ENCODE measurements around the gene HECTD3. TPM values are rescaled to one million over a fixed set of nuclear protein-coding genes. Genes with fewer than 3 reads are reported as not detected.

HECTD3 gene
- total and polyA plus RNA-seq, 9 of the 15 experiments (the other 6 are each of a cell fraction or from before 2014, with no cell fraction given), result 6.3 to 50.8 (median 18.9) TPM

GRCh38 chr1:45003741-45004140 lies 7.4 kb downstream of the HECTD3 start (continued):
- TF ChIP-seq RBM15 (IDR thresholded peaks at IDR 0.05; ENCODE audit: insufficient read depth, low read length), result no peak
- no peak for TF ChIP-seq SAFB2 (IDR thresholded peaks at IDR 0.05; ENCODE audit: borderline replicate concordance, low read depth, low read length, severe bottlenecking)
- no peak for TF ChIP-seq YBX1 (IDR thresholded peaks at IDR 0.05)
- no peak for TF ChIP-seq NBN (IDR thresholded peaks at IDR 0.05; ENCODE audit: low read depth)

- Histone ChIP-seq H2AFZ (ENCODE audit: low read depth, low read length) (no peak overlapping the region), H4K20me1 (replicated peaks; ENCODE audit: control insufficient read depth, insufficient read depth, low read length) (no peaks in the 10 kb centered on the region; the same call in 1 of the 2 replicates), H3K4me3 (no peak overlapping the region), H3K4me2 (ENCODE audit: insufficient read depth, low read length) (no peak overlapping the region), H3K9me1 (ENCODE audit: control insufficient read depth, insufficient read depth, low read length) (no peaks in the 10 kb centered on the region), H3K4me1 (replicated peaks in 1 of 2; ENCODE audit: control insufficient read depth in 2 of 2, insufficient read depth in 2 of 2, low read length in 2 of 2) (no peaks in the 10 kb centered on the region; a peak in 1 of 5 replicates), H3K36me3 (ENCODE audit: control insufficient read depth, insufficient read depth, low read length) (peaks cover 63% of the 10 kb centered on the region), H3K79me2 (ENCODE audit: control insufficient read depth, insufficient read depth, low read length) (no peaks in the 10 kb centered on the region), H3K27ac (ENCODE audit: extremely low read depth, low read depth, low read length) (no peak overlapping the region), H3K9ac (ENCODE audit: insufficient read depth in 1 of 2, low read depth in 2 of 2, low read length in 2 of 2) (peak overlapping the region in 1 of 2 experiments; percentile 56; a peak in 1 of 4 replicates), H3K27me3 (ENCODE audit: control insufficient read depth in 2 of 2, insufficient read depth in 2 of 2, low read length in 2 of 2) (no peaks in the 10 kb centered on the region), H3K9me3 (replicated peaks; ENCODE audit: control insufficient read depth, insufficient read depth, low read depth, low read length) (no peaks in the 10 kb centered on the region)
- WGBS (ENCODE audit: insufficient coverage, low coverage, missing lambda C conversion rate), result 90% methylated on average over 17 of the region's 17 CpGs
- DNase-seq (ENCODE audit: extremely low read depth in 1 of 4, low spot score in 3 of 4), result peak in 2 of 4 experiments; percentile 7 to 19
- ChIA-PET CTCF (ENCODE audit: low intra/inter-chr PET ratio) (no interaction called here), POLR2A (interaction anchor here (0.6 to 2.9 kb wide), 4 partner anchors 9 to 184 kb away, joined by 3 to 26 read pairs (median 4); partner anchors contain the start of genes EIF2B3, HECTD3 and UROD)
- intact Hi-C loops (cut with micrococcal nuclease) (no loop called here), in situ Hi-C loops (cut with MboI) (no loop called here)
- TF ChIP-seq POLR2G (IDR thresholded peaks at IDR 0.05; ENCODE audit: low read depth, low read length) (peak; percentile 50), SUPT5H (IDR thresholded peaks at IDR 0.05) (no peak), RBFOX2 (IDR thresholded peaks at IDR 0.05; ENCODE audit: low read depth, low read length) (peak; percentile 38; the same call in 1 of the 2 replicates), DDX20 (tag; IDR thresholded peaks at IDR 0.05; ENCODE audit: low read depth) (no peak), CHCHD3 (CRISPR knock-in tag; IDR thresholded peaks at IDR 0.05) (no peak), BRD9 (IDR thresholded peaks at IDR 0.05; ENCODE audit: low read depth, partially characterized antibody) (no peak), TRIM28 (IDR thresholded peaks at IDR 0.05) (no peak), MAZ (CRISPR knock-in tag; conservative IDR thresholded peaks at IDR 0.05 in 1 of 2, IDR thresholded peaks at IDR 0.05 in 1 of 2) (no peak)
- TF ChIP-seq, protein P1, sequence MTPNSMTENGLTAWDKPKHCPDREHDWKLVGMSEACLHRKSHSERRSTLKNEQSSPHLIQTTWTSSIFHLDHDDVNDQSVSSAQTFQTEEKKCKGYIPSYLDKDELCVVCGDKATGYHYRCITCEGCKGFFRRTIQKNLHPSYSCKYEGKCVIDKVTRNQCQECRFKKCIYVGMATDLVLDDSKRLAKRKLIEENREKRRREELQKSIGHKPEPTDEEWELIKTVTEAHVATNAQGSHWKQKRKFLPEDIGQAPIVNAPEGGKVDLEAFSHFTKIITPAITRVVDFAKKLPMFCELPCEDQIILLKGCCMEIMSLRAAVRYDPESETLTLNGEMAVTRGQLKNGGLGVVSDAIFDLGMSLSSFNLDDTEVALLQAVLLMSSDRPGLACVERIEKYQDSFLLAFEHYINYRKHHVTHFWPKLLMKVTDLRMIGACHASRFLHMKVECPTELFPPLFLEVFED (CRISPR knock-in tag; conservative IDR thresholded peaks at IDR 0.05), result peak; percentile 65; the same call in 1 of the 2 replicates
- BruUV-seq (replicated peaks), result TSS peak; percentile 41
- FAIRE-seq, result no peak
- no peak for ATAC-seq
Observed at GRCh38 chr1:45002650-45003645, 8.2 kb downstream of the HECTD3 start.
